Thyroid gland (tissue), 4 donors: ENCODE results near the gene XRRA1. TPM values are rescaled to one million over a fixed set of nuclear protein-coding genes. Genes with fewer than 3 reads are reported as not detected.

Experiments used
- DNase-seq, 2 donors: peaks; one replicate each; pipeline ENCODE4 v3.0.0-alpha.2; 2019
- H3K27ac ChIP-seq, 3 donors: fragments of 200-600 bp; sonication (generic); 1 replicate in 2 of 3; 2 replicates in 1 of 3; pipeline ENCODE4 v1.5.1; 2016 to 2019; ENCODE audit warnings: mild to moderate bottlenecking in 1 of 3, moderate library complexity in 1 of 3
- H3K27me3 ChIP-seq: fragments of 200-600 bp; sonication (generic); one replicate; pipeline ENCODE4 v1.5.1; 2019
- H3K36me3 ChIP-seq, 2 donors: fragments of 200-600 bp; sonication (generic); one replicate each; pipeline ENCODE4 v1.5.1; 2016 to 2019
- H3K4me1 ChIP-seq, 2 donors: fragments of 200-600 bp; sonication (generic); one replicate each; pipeline ENCODE4 v1.5.1; 2017 to 2019
- H3K4me3 ChIP-seq, 3 donors: fragments of 200-600 bp; sonication (generic); replicated peaks in 1 of 3; 1 replicate in 2 of 3; 2 replicates in 1 of 3; pipeline ENCODE4 v1.5.1; 2016; ENCODE audit warnings: mild to moderate bottlenecking in 1 of 3
- H3K9me3 ChIP-seq: fragments of 200-600 bp; sonication (generic); one replicate; pipeline ENCODE4 v1.5.1; 2017
- CTCF ChIP-seq, 6 experiments: fragments of 200-600 bp in 3 of 6; fragments of 450-650 bp in 3 of 6; sonication (generic) in 3 of 6; IDR thresholded peaks; one replicate each; pipeline ENCODE4 v1.5.1; 2016 to 2019; ENCODE audit warnings: antibody characterized with exemption in 6 of 6, mild to moderate bottlenecking in 2 of 6, inconsistent platforms in 1 of 6, moderate library complexity in 1 of 6
- POLR2A ChIP-seq, 2 donors: fragments of 450-650 bp; IDR thresholded peaks; one replicate each; pipeline ENCODE4 v1.6.1; 2017; ENCODE audit warnings: antibody characterized with exemption in 2 of 2, mild to moderate bottlenecking in 2 of 2, moderate library complexity in 1 of 2
- WGBS, 2 donors: methylation state at CpG; one replicate each; pipeline ENCODE4 v1.1.5; 2017; 5-methylcytosine and 5-hydroxymethylcytosine counted together
- intact Hi-C: fragments of 100-400 bp; cut with DNase I; formaldehyde crosslinking; loops from one replicate; pipeline ENCODE4 v1.15.1; 2023
- total RNA-seq, 4 donors: library from RNA; depleted of rRNA; stranded (reverse); fragments of >200 nt; gene quantifications; one replicate each; pipeline ENCODE4 v1.2.3, GENCODE V29; 2016

Gene XRRA1
- total RNA-seq, 4 donors from 2014 or later, result 26.8 to 80.6 (median 39.1) TPM

GRCh38 chr11:74941492-74941891, 7.4 kb downstream of the XRRA1 start:
- Histone ChIP-seq H3K9me3 (no peaks in the 10 kb centered on the region), H3K27ac (no peak overlapping the region), H3K4me1 (no peaks in the 10 kb centered on the region), H3K36me3 (peaks cover 0 to 4% of the 10 kb centered on the region in 2 donors), H3K27me3 (no peaks in the 10 kb centered on the region), H3K4me3 (no peak overlapping the region)
- TF ChIP-seq POLR2A (IDR thresholded peaks at IDR 0.05) (no peak), CTCF (IDR thresholded peaks at IDR 0.05) (no peak)
- intact Hi-C loops, result no loop called here
- no peak for DNase-seq

DNA sequence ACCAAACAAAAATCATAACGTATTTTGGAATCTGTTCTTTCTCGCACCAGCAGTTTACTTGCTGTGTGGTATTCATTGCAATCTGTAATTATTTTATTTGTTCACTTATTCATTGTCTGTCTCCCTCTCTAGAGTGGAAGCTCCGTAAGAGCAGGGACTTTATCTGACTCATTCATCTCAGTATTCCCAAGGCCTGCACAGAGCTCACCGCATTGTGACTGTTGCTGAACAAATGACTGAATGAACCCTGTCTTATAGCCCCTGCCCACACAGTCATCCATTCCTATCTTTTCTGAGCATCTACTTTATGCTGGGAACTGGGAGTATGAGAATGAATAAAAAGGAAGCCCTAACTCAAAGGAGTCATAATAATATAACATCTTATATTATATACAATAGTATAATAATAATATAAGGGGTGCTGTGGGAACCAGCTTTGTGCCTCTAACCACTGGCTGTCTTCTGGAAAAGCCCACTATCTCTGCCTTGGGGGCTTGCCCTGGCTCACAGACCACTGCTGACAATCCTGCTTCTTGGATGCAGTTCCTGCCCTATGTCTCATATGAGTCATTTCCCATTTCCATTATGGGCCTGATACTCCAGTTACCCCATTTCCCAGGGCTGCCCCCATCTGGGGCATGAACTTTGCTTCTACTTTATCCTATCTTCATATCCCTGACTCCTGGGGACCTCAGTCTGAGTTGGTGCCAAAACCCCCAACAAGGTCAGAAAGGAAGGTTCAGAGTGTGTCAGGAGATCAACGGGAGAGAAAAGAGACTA, 11.0 kb downstream of the XRRA1 start:
- Histone ChIP-seq H3K36me3 (peaks cover 0 to 12% of the 10 kb centered on the region in 2 donors), H3K27me3 (no peaks in the 10 kb centered on the region), H3K27ac (no peak overlapping the region), H3K9me3 (no peaks in the 10 kb centered on the region), H3K4me1 (no peaks in the 10 kb centered on the region), H3K4me3 (no peak overlapping the region)
- no peak for DNase-seq
- TF ChIP-seq CTCF (IDR thresholded peaks at IDR 0.05), result no peak
- TF ChIP-seq POLR2A (IDR thresholded peaks at IDR 0.05), result no peak
- intact Hi-C loops, result loop anchor here (10.0 kb wide), 1 partner anchor 207 kb away; no protein-coding TSS in a partner anchor
- 91 to 93% methylated on average over 5 of the region's 5 CpGs for WGBS, 2 donors

DNA sequence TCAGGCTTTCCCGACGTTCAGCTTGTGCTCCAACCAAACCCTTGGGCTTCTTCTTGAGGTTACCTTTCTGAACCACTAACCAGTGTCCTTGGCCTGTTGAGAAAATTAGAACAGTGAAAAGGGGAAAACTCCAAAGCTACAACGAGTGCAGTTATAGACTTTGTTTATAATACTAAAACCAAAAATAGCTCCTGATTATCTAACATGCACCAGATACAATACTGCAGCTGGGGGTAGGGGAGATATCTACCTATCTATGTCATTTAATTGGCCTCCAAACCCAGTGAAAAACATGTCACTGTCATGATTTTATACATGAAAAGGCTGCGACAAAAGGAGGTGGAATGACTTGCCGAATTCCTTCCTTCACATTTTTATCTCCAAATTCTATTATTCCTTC, 11.9 kb downstream of the XRRA1 start:
- intact Hi-C loops, result loop anchor here (10.0 kb wide), 1 partner anchor 208 kb away; no protein-coding TSS in a partner anchor
- 89 to 90% methylated on average over 5 of the region's 5 CpGs for WGBS, 2 donors
- H3K27ac ChIP-seq, result no peak overlapping the region
- peaks cover 0 to 12% of the 10 kb centered on the region in 2 donors for H3K36me3 ChIP-seq
- H3K27me3 ChIP-seq, result no peaks in the 10 kb centered on the region
- no peaks in the 10 kb centered on the region for H3K4me1 ChIP-seq
- DNase-seq, result no peak
- no peak overlapping the region for H3K4me3 ChIP-seq
- H3K9me3 ChIP-seq, result no peaks in the 10 kb centered on the region
- TF ChIP-seq CTCF (IDR thresholded peaks at IDR 0.05) (no peak), POLR2A (IDR thresholded peaks at IDR 0.05) (no peak)

- Histone ChIP-seq H3K36me3 (peaks cover 0 to 12% of the 10 kb centered on the region in 2 donors), H3K4me1 (no peaks in the 10 kb centered on the region), H3K27ac (no peak overlapping the region), H3K27me3 (no peaks in the 10 kb centered on the region), H3K4me3 (no peak overlapping the region), H3K9me3 (no peaks in the 10 kb centered on the region)
- WGBS, 2 donors, result 65 to 76% methylated on average over 2 of the region's 2 CpGs
- intact Hi-C loops, result loop anchor here (10.0 kb wide), 1 partner anchor 209 kb away; no protein-coding TSS in a partner anchor
- DNase-seq, result no peak
- TF ChIP-seq CTCF (IDR thresholded peaks at IDR 0.05), result no peak
- no peak for TF ChIP-seq POLR2A (IDR thresholded peaks at IDR 0.05)
Measured at GRCh38 chr11:74936087-74936486, 12.8 kb downstream of the XRRA1 start.

- DNase-seq, result no peak
- intact Hi-C loops, result loop anchor here (10.0 kb wide), 1 partner anchor 210 kb away; no protein-coding TSS in a partner anchor
Measured at GRCh38 chr11:74935285-74935684, 13.6 kb downstream of the XRRA1 start.

More at GRCh38 chr11:74935285-74935684, 13.6 kb downstream of the XRRA1 start:
- peaks cover 0 to 12% of the 10 kb centered on the region in 2 donors for H3K36me3 ChIP-seq
- WGBS, 2 donors, result 88 to 91% methylated on average over 2 of the region's 2 CpGs
- no peaks in the 10 kb centered on the region for H3K9me3 ChIP-seq
- TF ChIP-seq POLR2A (IDR thresholded peaks at IDR 0.05), result no peak
- TF ChIP-seq CTCF (IDR thresholded peaks at IDR 0.05), result no peak
- H3K27me3 ChIP-seq, result no peaks in the 10 kb centered on the region
- no peak overlapping the region for H3K4me3 ChIP-seq
- H3K4me1 ChIP-seq, result no peaks in the 10 kb centered on the region
- H3K27ac ChIP-seq, result no peak overlapping the region
